IMR-90 (cell line): Measurements from ENCODE around the gene PITPNB. TPM values are rescaled to one million over a fixed set of nuclear protein-coding genes. Genes with fewer than 3 reads are reported as not detected.

Experiments used
- ATAC-seq: fragments of 200-7000 bp; cut with Tn5 transposase; 2 replicates; pipeline ENCODE4 v1.9.1; 2020; ENCODE audit warnings: low read depth, mild to moderate bottlenecking, moderate library complexity
- BruUV-seq: library from RNA; stranded (reverse); fragments of 400-500 nt; replicated peaks from 2 replicates; lab custom pipeline; 2021; lab: Mats Ljungman, UMichigan
- CTCF ChIA-PET: fragments of 300-600 bp; formaldehyde crosslinking; extraction: SDS; loops from one replicate; lab custom pipeline; 2021; ENCODE audit warnings: antibody characterized with exemption; lab: Yijun Ruan, JAX
- POLR2A ChIA-PET: fragments of 300-600 bp; sonication (Branson Sonifier 250); formaldehyde crosslinking; loops from one replicate; lab custom pipeline; 2022; ENCODE audit warnings: antibody characterized with exemption; ENCODE audit not compliant: unreplicated experiment; lab: Charles Lee
- DNase-seq: peaks from one replicate; pipeline ENCODE4 v3.0.0; 2013
- H2AFZ ChIP-seq: replicated peaks from 2 replicates; pipeline ENCODE3; 2013; ENCODE audit warnings: low read length, mild to moderate bottlenecking; ENCODE audit not compliant: poor library complexity
- H2AK5ac ChIP-seq: 2 replicates; pipeline ENCODE4 v1.6.1; 2013; ENCODE audit warnings: low read depth, low read length, inconsistent platforms
- H2AK9ac ChIP-seq: replicated peaks from 2 replicates; pipeline ENCODE3; 2013; ENCODE audit warnings: mild to moderate bottlenecking, low read depth, low read length, moderate library complexity; ENCODE audit not compliant: poor library complexity
- H2BK120ac ChIP-seq: 2 replicates; pipeline ENCODE4 v1.6.1; 2013; ENCODE audit warnings: low read depth, low read length, inconsistent platforms
- H2BK15ac ChIP-seq: 3 replicates; pipeline ENCODE4 v1.6.1; 2013; ENCODE audit warnings: low read depth, low read length, inconsistent platforms
- H2BK20ac ChIP-seq: 2 replicates; pipeline ENCODE4 v1.6.1; 2013; ENCODE audit warnings: low read depth, mild to moderate bottlenecking, inconsistent platforms, low read length, moderate library complexity
- H2BK5ac ChIP-seq: 2 replicates; pipeline ENCODE4 v1.6.1; 2013; ENCODE audit warnings: mild to moderate bottlenecking, low read depth, low read length, inconsistent platforms; ENCODE audit not compliant: poor library complexity, severe bottlenecking
- H3K14ac ChIP-seq: replicated peaks from 2 replicates; pipeline ENCODE4 v1.6.1; 2013; ENCODE audit warnings: low read depth, low read length, inconsistent platforms
- H3K18ac ChIP-seq: 2 replicates; pipeline ENCODE4 v1.6.1; 2013; ENCODE audit warnings: low read depth, low read length, control low read depth
- H3K23ac ChIP-seq: 2 replicates; pipeline ENCODE4 v1.6.1; 2013; ENCODE audit warnings: low read depth, low read length, inconsistent platforms
- H3K27ac ChIP-seq: 2 replicates; pipeline ENCODE4 v1.5.1; 2013; ENCODE audit warnings: mild to moderate bottlenecking, control low read depth, low read length; ENCODE audit not compliant: insufficient read depth
- H3K27me3 ChIP-seq: 2 replicates; pipeline ENCODE4 v1.6.1; 2013; ENCODE audit warnings: low read length; ENCODE audit not compliant: control insufficient read depth, insufficient read depth
- H3K36me3 ChIP-seq: 2 replicates; pipeline ENCODE4 v1.6.1; 2013; ENCODE audit warnings: low read length, mixed read lengths; ENCODE audit not compliant: control insufficient read depth, insufficient read depth
- H3K4ac ChIP-seq: 2 replicates; pipeline ENCODE4 v1.6.1; 2013; ENCODE audit warnings: low read depth, low read length, inconsistent platforms
- H3K4me1 ChIP-seq: 2 replicates; pipeline ENCODE4 v1.6.1; 2013; ENCODE audit warnings: low read length, mixed read lengths; ENCODE audit not compliant: control insufficient read depth, insufficient read depth
- H3K4me2 ChIP-seq: 2 replicates; pipeline ENCODE4 v1.6.1; 2013; ENCODE audit warnings: low read depth, mild to moderate bottlenecking, control low read depth, low read length, moderate library complexity
- H3K4me3 ChIP-seq: 2 replicates; pipeline ENCODE4 v1.5.1; 2013; ENCODE audit warnings: low read depth, mild to moderate bottlenecking, control low read depth, low read length, moderate library complexity; ENCODE audit not compliant: insufficient read depth
- H3K56ac ChIP-seq: 2 replicates; pipeline ENCODE4 v1.6.1; 2013; ENCODE audit warnings: low read length, inconsistent platforms; ENCODE audit not compliant: insufficient read depth; ENCODE audit errors: extremely low read depth
- H3K79me1 ChIP-seq, 2 experiments: 2 replicates each; pipeline ENCODE4 v1.6.1; 2013; ENCODE audit warnings: low read length in 2 of 2, inconsistent platforms in 1 of 2, low read depth in 1 of 2
- H3K9ac ChIP-seq: 2 replicates; pipeline ENCODE4 v1.6.1; 2013; ENCODE audit warnings: low read depth, low read length, control low read depth
- H3K9me1 ChIP-seq: 2 replicates; pipeline ENCODE4 v1.6.1; 2013; ENCODE audit warnings: low read length, inconsistent platforms; ENCODE audit not compliant: insufficient read depth
- H3K9me3 ChIP-seq: 2 replicates; pipeline ENCODE4 v1.6.1; 2013; ENCODE audit warnings: low read length; ENCODE audit not compliant: control insufficient read depth, insufficient read depth
- H4K20me1 ChIP-seq: 2 replicates; pipeline ENCODE4 v1.6.1; 2013; ENCODE audit warnings: low read length, inconsistent platforms; ENCODE audit not compliant: insufficient read depth
- H4K5ac ChIP-seq: 2 replicates; pipeline ENCODE4 v1.6.1; 2013; ENCODE audit warnings: mild to moderate bottlenecking, low read depth, low read length, control low read depth
- H4K8ac ChIP-seq, 2 experiments: 2 replicates each; pipeline ENCODE4 v1.6.1; 2013; ENCODE audit warnings: low read depth in 2 of 2, low read length in 2 of 2, control low read depth in 1 of 2, inconsistent platforms in 1 of 2
- H4K91ac ChIP-seq: 2 replicates; pipeline ENCODE4 v1.6.1; 2013; ENCODE audit warnings: low read depth, low read length, inconsistent platforms; ENCODE audit not compliant: insufficient read depth
- BHLHE40 ChIP-seq: fragments of 150-350 bp; IDR thresholded peaks from 2 replicates; pipeline ENCODE4 v1.6.1; 2016; ENCODE audit warnings: mild to moderate bottlenecking, low read depth, low read length
- CHD1 ChIP-seq: IDR thresholded peaks from 2 replicates; pipeline ENCODE4 v1.6.1; 2012; ENCODE audit warnings: low read depth, low read length, improper control_type of control experiment
- FOS ChIP-seq: fragments of 150-350 bp; IDR thresholded peaks from 2 replicates; pipeline ENCODE4 v1.6.1; 2016; ENCODE audit warnings: low read depth, low read length
- MAFK ChIP-seq: IDR thresholded peaks from 2 replicates; pipeline ENCODE4 v1.6.1; 2012; ENCODE audit warnings: low read depth, low read length, improper control_type of control experiment
- MAZ ChIP-seq: IDR thresholded peaks from 2 replicates; pipeline ENCODE4 v1.6.1; 2012; ENCODE audit warnings: low read depth, mild to moderate bottlenecking, low read length, improper control_type of control experiment, moderate library complexity, borderline replicate concordance
- MXI1 ChIP-seq: IDR thresholded peaks from 2 replicates; pipeline ENCODE4 v1.6.1; 2012; ENCODE audit warnings: low read depth, mild to moderate bottlenecking, low read length, moderate library complexity, borderline replicate concordance
- NFE2L2 ChIP-seq: fragments of 150-350 bp; IDR thresholded peaks from 2 replicates; pipeline ENCODE4 v1.6.1; 2016; ENCODE audit warnings: low read depth, mild to moderate bottlenecking, low read length
- POLR2A ChIP-seq: IDR thresholded peaks from 2 replicates; pipeline ENCODE4 v1.6.1; 2012; ENCODE audit warnings: mild to moderate bottlenecking, low read depth, low read length
- RAD21 ChIP-seq: IDR thresholded peaks from 2 replicates; pipeline ENCODE4 v1.6.1; 2012; ENCODE audit warnings: low read length, improper control_type of control experiment
- RCOR1 ChIP-seq: IDR thresholded peaks from 2 replicates; pipeline ENCODE4 v1.6.1; 2012; ENCODE audit warnings: mild to moderate bottlenecking, low read length, improper control_type of control experiment; ENCODE audit not compliant: insufficient replicate concordance
- RFX5 ChIP-seq: IDR thresholded peaks from 2 replicates; pipeline ENCODE4 v1.8.0; 2012; ENCODE audit warnings: low read depth, mild to moderate bottlenecking, low read length, moderate library complexity
- SMC3 ChIP-seq: fragments of 150-350 bp; IDR thresholded peaks from 2 replicates; pipeline ENCODE4 v1.6.1; 2016; ENCODE audit warnings: low read depth, mild to moderate bottlenecking, antibody characterized with exemption, low read length, moderate library complexity
- WGBS, 2 experiments: methylation state at CpG; one replicate each; pipeline versions ENCODE4 v1.1.5 to v1.1.7; 2013; ENCODE audit warnings: missing lambda C conversion rate in 2 of 2; ENCODE audit not compliant: insufficient read length in 1 of 2; ENCODE audit errors: extremely low coverage in 2 of 2; 5-methylcytosine and 5-hydroxymethylcytosine counted together
- dilution Hi-C: fragments of 300-500 bp; cut with HindIII; formaldehyde crosslinking; loops from one replicate; pipeline ENCODE4 v1.14.3; 2018; ENCODE audit warnings: low sequenced_read_pairs; ENCODE audit not compliant: unreplicated experiment
- in situ Hi-C: fragments of 300-500 bp; cut with MboI; formaldehyde crosslinking; loops from 3 replicates; pipeline ENCODE4 v1.14.3; 2019; ENCODE audit warnings: low sequenced_read_pairs, inconsistent platforms, mixed read lengths
- intact Hi-C: fragments of 100-400 bp; cut with micrococcal nuclease; formaldehyde crosslinking; loops from 2 replicates; pipeline ENCODE4 v1.10.0; 2022
- polyA plus RNA-seq, 3 experiments: library from polyadenylated mRNA; depleted of rRNA; stranded (reverse); fragments of >200 nt; gene quantifications; 2 replicates each; pipeline ENCODE4 v1.2.3, GENCODE V29; 2012; ENCODE audit warnings: low replicate concordance in 1 of 3
- total RNA-seq: library from RNA; depleted of rRNA; stranded (reverse); fragments of >200 nt; gene quantifications from 2 replicates; pipeline ENCODE4 v1.2.3, GENCODE V29; 2012
- TF ChIP-seq, protein P1 (sequence below): fragments of 150-350 bp; IDR thresholded peaks from 2 replicates; pipeline ENCODE4 v1.6.1; 2017; ENCODE audit warnings: mild to moderate bottlenecking, antibody characterized with exemption, low read length, low read depth
- TF ChIP-seq, protein P2 (sequence below): conservative IDR thresholded peaks from 2 replicates; pipeline ENCODE4 v1.5.1; 2012; ENCODE audit warnings: mild to moderate bottlenecking, low read depth, low read length, improper control_type of control experiment

The PITPNB gene
- total and polyA plus RNA-seq, 2 of the 4 experiments (the other 2 are of a cell fraction): 19.7 to 54.5 TPM

DNA sequence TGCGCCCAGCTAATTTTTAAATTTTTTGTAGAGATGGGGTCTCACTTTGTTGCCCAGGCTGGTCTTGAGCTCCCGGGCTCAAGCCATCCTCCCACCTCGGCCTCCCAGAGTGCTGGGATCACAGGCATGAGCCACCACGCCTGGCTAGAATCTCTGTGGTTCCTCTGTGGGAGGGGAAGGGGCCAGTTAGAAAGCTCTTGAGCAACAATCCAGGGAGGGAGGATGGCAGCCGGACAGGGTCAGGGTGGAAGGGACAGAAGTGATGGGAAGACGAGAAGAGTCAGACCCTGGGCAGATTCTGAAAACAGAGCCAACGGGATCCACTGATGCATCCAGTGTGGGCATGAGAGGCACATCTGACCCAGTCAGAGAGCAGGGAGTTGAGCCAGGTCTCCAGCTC is 78.6 kb downstream of the PITPNB start:
- DNase-seq: no peak
- TF ChIP-seq BHLHE40 (no peak), POLR2A (no peak), RCOR1 (no peak), NFE2L2 (no peak), MAZ (no peak), SMC3 (no peak), RAD21 (no peak), MAFK (no peak), RFX5 (no peak), FOS (no peak), MXI1 (no peak), CHD1 (no peak)
- TF ChIP-seq, protein P1, sequence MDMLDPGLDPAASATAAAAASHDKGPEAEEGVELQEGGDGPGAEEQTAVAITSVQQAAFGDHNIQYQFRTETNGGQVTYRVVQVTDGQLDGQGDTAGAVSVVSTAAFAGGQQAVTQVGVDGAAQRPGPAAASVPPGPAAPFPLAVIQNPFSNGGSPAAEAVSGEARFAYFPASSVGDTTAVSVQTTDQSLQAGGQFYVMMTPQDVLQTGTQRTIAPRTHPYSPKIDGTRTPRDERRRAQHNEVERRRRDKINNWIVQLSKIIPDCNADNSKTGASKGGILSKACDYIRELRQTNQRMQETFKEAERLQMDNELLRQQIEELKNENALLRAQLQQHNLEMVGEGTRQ: no peak
- TF ChIP-seq, protein P2, sequence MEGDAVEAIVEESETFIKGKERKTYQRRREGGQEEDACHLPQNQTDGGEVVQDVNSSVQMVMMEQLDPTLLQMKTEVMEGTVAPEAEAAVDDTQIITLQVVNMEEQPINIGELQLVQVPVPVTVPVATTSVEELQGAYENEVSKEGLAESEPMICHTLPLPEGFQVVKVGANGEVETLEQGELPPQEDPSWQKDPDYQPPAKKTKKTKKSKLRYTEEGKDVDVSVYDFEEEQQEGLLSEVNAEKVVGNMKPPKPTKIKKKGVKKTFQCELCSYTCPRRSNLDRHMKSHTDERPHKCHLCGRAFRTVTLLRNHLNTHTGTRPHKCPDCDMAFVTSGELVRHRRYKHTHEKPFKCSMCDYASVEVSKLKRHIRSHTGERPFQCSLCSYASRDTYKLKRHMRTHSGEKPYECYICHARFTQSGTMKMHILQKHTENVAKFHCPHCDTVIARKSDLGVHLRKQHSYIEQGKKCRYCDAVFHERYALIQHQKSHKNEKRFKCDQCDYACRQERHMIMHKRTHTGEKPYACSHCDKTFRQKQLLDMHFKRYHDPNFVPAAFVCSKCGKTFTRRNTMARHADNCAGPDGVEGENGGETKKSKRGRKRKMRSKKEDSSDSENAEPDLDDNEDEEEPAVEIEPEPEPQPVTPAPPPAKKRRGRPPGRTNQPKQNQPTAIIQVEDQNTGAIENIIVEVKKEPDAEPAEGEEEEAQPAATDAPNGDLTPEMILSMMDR: no peak
- POLR2A ChIA-PET: interaction anchor here (0.7 kb wide), 1 partner anchor 11 kb away, joined by 3 read pairs; no protein-coding TSS in a partner anchor
- Histone ChIP-seq H3K27me3 (no peaks in the 10 kb centered on the region), H3K36me3 (peaks cover 5% of the 10 kb centered on the region), H3K23ac (no peak overlapping the region), H4K20me1 (no peaks in the 10 kb centered on the region), H3K79me1 (peaks cover 0 to 4% of the 10 kb centered on the region in 2 experiments; a peak in 1 of 4 replicates), H2BK20ac (no peak overlapping the region), H3K18ac (no peak overlapping the region), H3K4me1 (peaks cover 11% of the 10 kb centered on the region), H4K5ac (no peak overlapping the region), H3K4me3 (no peak overlapping the region), H3K9ac (no peak overlapping the region), H3K9me1 (peaks cover 11% of the 10 kb centered on the region), H3K14ac (no peak overlapping the region), H3K27ac (no peak overlapping the region), H3K4me2 (no peak overlapping the region), H4K8ac (no peak overlapping the region), H4K91ac (no peak overlapping the region), H3K4ac (no peak overlapping the region), H2AK5ac (no peak overlapping the region), H2AK9ac (no peak overlapping the region), H3K56ac (no peak overlapping the region), H2BK120ac (no peak overlapping the region), H3K9me3 (peaks cover 3% of the 10 kb centered on the region; the same call in 1 of the 2 replicates), H2BK5ac (no peak overlapping the region), H2AFZ (no peak overlapping the region), H2BK15ac (no peak overlapping the region)
- in situ Hi-C loops (no loop called here), intact Hi-C loops (no loop called here), dilution Hi-C loops (no loop called here)
- 95% methylated on average over 4 of the region's 7 CpGs; no CpG with 5 or more reads in 1 of the 2 experiments for WGBS, 2 experiments
- ATAC-seq: no peak
- BruUV-seq: no TSS peak
- CTCF ChIA-PET: no interaction called here
